ENCODE data around the gene ERC2. TPM values are rescaled to one million over a fixed set of nuclear protein-coding genes. Genes with fewer than 3 reads are reported as not detected.

Gene ERC2
- total RNA-seq, 1 donor from 2014 or later, result 1.5 TPM

- H3K27ac ChIP-seq, result no peak overlapping the region
- no peaks in the 10 kb centered on the region for H3K4me1 ChIP-seq
- no peak for TF ChIP-seq CTCF (IDR thresholded peaks at IDR 0.05)
- no peak for DNase-seq
- intact Hi-C loops (cut with DNase I), result no loop called here
- H3K27me3 ChIP-seq (ENCODE audit: low read depth), result no peaks in the 10 kb centered on the region
- no peaks in the 10 kb centered on the region for H3K36me3 ChIP-seq
- H3K4me3 ChIP-seq, result no peak overlapping the region
- H3K9me3 ChIP-seq, result no peaks in the 10 kb centered on the region
- ATAC-seq, result no peak
These were observed 930.7 kb downstream of the ERC2 start for GRCh38 chr3:55537563-55537962.

DNA sequence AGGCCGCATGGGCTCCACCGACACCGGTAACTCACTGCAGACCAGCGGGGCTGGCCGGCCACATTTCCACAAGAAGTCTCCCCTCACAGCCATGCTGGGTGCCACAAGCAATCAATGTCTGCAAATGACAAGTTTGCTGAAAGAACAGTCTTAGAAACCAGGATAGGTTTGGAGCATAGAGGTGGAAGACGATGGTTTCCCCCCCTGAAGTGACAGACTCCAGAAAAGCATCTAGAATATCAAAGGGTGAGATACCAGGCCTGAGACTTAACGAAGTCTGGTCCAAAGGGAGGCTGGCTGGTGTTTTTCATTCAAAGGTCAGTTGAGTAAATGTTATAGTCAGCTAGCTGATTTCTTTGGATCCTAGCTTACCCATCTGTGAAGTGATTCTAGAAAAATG is 931.1 kb downstream of the ERC2 start:
- Histone ChIP-seq H3K27me3 (ENCODE audit: low read depth) (no peaks in the 10 kb centered on the region), H3K36me3 (no peaks in the 10 kb centered on the region), H3K4me1 (no peaks in the 10 kb centered on the region), H3K9me3 (no peaks in the 10 kb centered on the region), H3K27ac (no peak overlapping the region), H3K4me3 (no peak overlapping the region)
- intact Hi-C loops (cut with DNase I), result no loop called here
- ATAC-seq (no peak), DNase-seq (no peak)
- no peak for TF ChIP-seq CTCF (IDR thresholded peaks at IDR 0.05)

- TF ChIP-seq CTCF (IDR thresholded peaks at IDR 0.05), result no peak
- Histone ChIP-seq H3K4me3 (no peak overlapping the region), H3K36me3 (no peaks in the 10 kb centered on the region), H3K9me3 (no peaks in the 10 kb centered on the region), H3K27me3 (ENCODE audit: low read depth) (no peaks in the 10 kb centered on the region), H3K4me1 (no peaks in the 10 kb centered on the region), H3K27ac (no peak overlapping the region)
- no peak for ATAC-seq
- intact Hi-C loops (cut with DNase I), result no loop called here
- no peak for DNase-seq
These were observed 933.4 kb downstream of the ERC2 start for GRCh38 chr3:55534876-55535275.

- DNase-seq, result no peak
- ATAC-seq, result no peak
- H3K27ac ChIP-seq, result no peak overlapping the region
- H3K4me1 ChIP-seq, result no peaks in the 10 kb centered on the region
- intact Hi-C loops (cut with DNase I), result no loop called here
- H3K36me3 ChIP-seq, result no peaks in the 10 kb centered on the region
- H3K9me3 ChIP-seq, result no peaks in the 10 kb centered on the region
- no peak for TF ChIP-seq CTCF (IDR thresholded peaks at IDR 0.05)
- H3K4me3 ChIP-seq, result no peak overlapping the region
- no peaks in the 10 kb centered on the region for H3K27me3 ChIP-seq (ENCODE audit: low read depth)
These were observed 935.5 kb downstream of the ERC2 start for GRCh38 chr3:55532806-55533205.

GRCh38 chr3:55531321-55531720 is 936.9 kb downstream of the ERC2 start:
- Histone ChIP-seq H3K36me3 (no peaks in the 10 kb centered on the region), H3K27me3 (ENCODE audit: low read depth) (no peaks in the 10 kb centered on the region), H3K9me3 (no peaks in the 10 kb centered on the region), H3K27ac (no peak overlapping the region), H3K4me3 (no peak overlapping the region), H3K4me1 (no peaks in the 10 kb centered on the region)
- ATAC-seq (no peak), DNase-seq (no peak)
- TF ChIP-seq CTCF (IDR thresholded peaks at IDR 0.05), result no peak
- intact Hi-C loops (cut with DNase I), result no loop called here

- Histone ChIP-seq H3K36me3 (no peaks in the 10 kb centered on the region), H3K27ac (no peak overlapping the region), H3K27me3 (ENCODE audit: low read depth) (no peaks in the 10 kb centered on the region), H3K9me3 (no peaks in the 10 kb centered on the region), H3K4me3 (no peak overlapping the region), H3K4me1 (no peaks in the 10 kb centered on the region)
- DNase-seq (no peak), ATAC-seq (no peak)
- intact Hi-C loops (cut with DNase I), result no loop called here
- no peak for TF ChIP-seq CTCF (IDR thresholded peaks at IDR 0.05)
These were observed 940.9 kb downstream of the ERC2 start for GRCh38 chr3:55527361-55527760.

All from lower lobe of right lung (tissue), 2 donors.